Stomach (tissue), 9 donors: ENCODE measurements around the gene WDR70. TPM values are rescaled to one million over a fixed set of nuclear protein-coding genes. Genes with fewer than 3 reads are reported as not detected.
"Not testable (repeated sequence)": the region's sequence is repeated elsewhere in the genome, so short reads cannot be mapped to it uniquely, and the experiment has no call there.

ENCODE experiments used
- DNase-seq, 2 donors: peaks; one replicate each; pipeline versions ENCODE4 v3.0.0 to v3.0.0-alpha.2; 2013 to 2019
- H3K27ac ChIP-seq, 5 donors: fragments of 200-600 bp in 4 of 5; sonication (generic) in 4 of 5; one replicate each; pipeline ENCODE4 v1.5.1; 2013 to 2019; ENCODE audit warnings: mild to moderate bottlenecking in 1 of 5, moderate library complexity in 1 of 5
- H3K27me3 ChIP-seq, 3 donors: fragments of 200-600 bp; sonication (generic); one replicate each; pipeline ENCODE4 v1.5.1; 2017 to 2019; ENCODE audit warnings: mixed run types in 1 of 3
- H3K36me3 ChIP-seq, 4 donors: fragments of 200-600 bp; sonication (generic); 1 replicate in 3 of 4; 2 replicates in 1 of 4; pipeline ENCODE4 v1.5.1; 2016 to 2019
- H3K4me1 ChIP-seq, 4 donors: fragments of 200-600 bp; sonication (generic); one replicate each; pipeline ENCODE4 v1.5.1; 2016 to 2019
- H3K4me3 ChIP-seq, 4 donors: fragments of 200-600 bp; sonication (generic) in 3 of 4; one replicate each; pipeline ENCODE4 v1.5.1; 2016 to 2019; ENCODE audit warnings: mild to moderate bottlenecking in 1 of 4
- H3K9me3 ChIP-seq, 4 donors: fragments of 200-600 bp; sonication (generic); one replicate each; pipeline ENCODE4 v1.5.1; 2016 to 2019
- EP300 ChIP-seq: sonication (generic); formaldehyde crosslinking; IDR thresholded peaks from one replicate; pipeline ENCODE4 v1.6.1; 2017; ENCODE audit warnings: antibody characterized with exemption
- POLR2A ChIP-seq, 4 donors: fragments of 450-650 bp; IDR thresholded peaks; one replicate each; pipeline ENCODE4 v1.6.1; 2016; ENCODE audit warnings: antibody characterized with exemption in 4 of 4, control low read depth in 2 of 4, mild to moderate bottlenecking in 1 of 4, moderate library complexity in 1 of 4
- POLR2AphosphoS5 ChIP-seq, 3 donors: sonication (generic); formaldehyde crosslinking; IDR thresholded peaks; one replicate each; pipeline ENCODE4 v1.6.1; 2016; ENCODE audit warnings: antibody characterized with exemption in 3 of 3
- WGBS, 5 donors: extraction: QIAGEN DNeasy Blood & Tissue Kit in 3 of 5; methylation state at CpG; one replicate each; pipeline versions ENCODE4 v1.1.5 to v1.1.7; 2013 to 2018; 5-methylcytosine and 5-hydroxymethylcytosine counted together
- intact Hi-C: fragments of 100-400 bp; cut with DNase I; formaldehyde crosslinking; loops from one replicate; pipeline ENCODE4 v1.15.1; 2023; ENCODE audit warnings: low total_unique reads
- polyA plus RNA-seq, 3 donors: library from polyadenylated mRNA; stranded (reverse); fragments of 200-250 nt; gene quantifications; one replicate each; pipeline ENCODE4 v1.2.3, GENCODE V29; 2013
- total RNA-seq, 5 donors: library from RNA; depleted of rRNA; stranded (reverse); fragments of >200 nt; gene quantifications; one replicate each; pipeline versions ENCODE4 v1.1.0 to v1.2.3, GENCODE V29; 2014 to 2016
- TF ChIP-seq, protein P1 (sequence below), 7 experiments: fragments of 450-650 bp in 4 of 7; fragments of 200-600 bp in 3 of 7; sonication (generic) in 3 of 7; IDR thresholded peaks; one replicate each; pipeline ENCODE4 v1.5.1; 2016 to 2019; ENCODE audit warnings: antibody characterized with exemption in 7 of 7, control low read depth in 2 of 7, mild to moderate bottlenecking in 1 of 7
- donor health status: healthy with polysubstance abuse.
- donor health status: Bipolar disorder and iron deficiency.
- donor health status: healthy.

WDR70 gene
- total and polyA plus RNA-seq, 8 donors = 13.0 to 131 (median 35.0) TPM

DNA sequence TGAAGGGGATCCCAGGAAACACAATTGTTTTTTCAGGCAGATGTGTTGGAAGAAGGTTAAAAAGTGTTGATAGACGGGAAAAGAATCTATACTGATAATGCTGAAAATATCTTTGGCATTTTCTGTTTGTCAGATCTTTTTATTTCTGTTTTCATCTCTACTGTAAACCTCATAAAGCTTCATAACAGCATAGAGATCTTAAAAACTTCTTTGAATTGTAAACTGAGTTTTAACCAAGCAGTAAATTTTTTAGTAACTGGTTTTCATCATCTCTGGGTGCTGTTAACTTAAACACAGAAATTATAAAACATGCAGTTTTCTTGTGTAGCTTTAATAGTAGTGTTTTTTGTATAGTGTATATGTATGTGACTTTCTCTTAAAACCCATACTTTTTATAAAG lies 227.0 kb downstream of the WDR70 start:
- peaks cover 0 to 26% (median 8%) of the 10 kb centered on the region in 4 donors for H3K36me3 ChIP-seq
- no peaks in the 10 kb centered on the region for H3K27me3 ChIP-seq
- no peaks in the 10 kb centered on the region for H3K9me3 ChIP-seq
- TF ChIP-seq POLR2AphosphoS5 (IDR thresholded peaks at IDR 0.05) (no peak), POLR2A (IDR thresholded peaks at IDR 0.05) (no peak), EP300 (no peak)
- TF ChIP-seq, protein P1, sequence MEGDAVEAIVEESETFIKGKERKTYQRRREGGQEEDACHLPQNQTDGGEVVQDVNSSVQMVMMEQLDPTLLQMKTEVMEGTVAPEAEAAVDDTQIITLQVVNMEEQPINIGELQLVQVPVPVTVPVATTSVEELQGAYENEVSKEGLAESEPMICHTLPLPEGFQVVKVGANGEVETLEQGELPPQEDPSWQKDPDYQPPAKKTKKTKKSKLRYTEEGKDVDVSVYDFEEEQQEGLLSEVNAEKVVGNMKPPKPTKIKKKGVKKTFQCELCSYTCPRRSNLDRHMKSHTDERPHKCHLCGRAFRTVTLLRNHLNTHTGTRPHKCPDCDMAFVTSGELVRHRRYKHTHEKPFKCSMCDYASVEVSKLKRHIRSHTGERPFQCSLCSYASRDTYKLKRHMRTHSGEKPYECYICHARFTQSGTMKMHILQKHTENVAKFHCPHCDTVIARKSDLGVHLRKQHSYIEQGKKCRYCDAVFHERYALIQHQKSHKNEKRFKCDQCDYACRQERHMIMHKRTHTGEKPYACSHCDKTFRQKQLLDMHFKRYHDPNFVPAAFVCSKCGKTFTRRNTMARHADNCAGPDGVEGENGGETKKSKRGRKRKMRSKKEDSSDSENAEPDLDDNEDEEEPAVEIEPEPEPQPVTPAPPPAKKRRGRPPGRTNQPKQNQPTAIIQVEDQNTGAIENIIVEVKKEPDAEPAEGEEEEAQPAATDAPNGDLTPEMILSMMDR (IDR thresholded peaks at IDR 0.05) = no peak
- 86 to 91% (median 89%) methylated on average over 1 of the region's 1 CpG for WGBS, 5 donors
- no peak overlapping the region for H3K27ac ChIP-seq
- no peak overlapping the region for H3K4me3 ChIP-seq
- H3K4me1 ChIP-seq = no peaks in the 10 kb centered on the region
- DNase-seq = no peak
- intact Hi-C loops = no loop called here

- H3K9me3 ChIP-seq = no peaks in the 10 kb centered on the region
- H3K36me3 ChIP-seq = peaks cover 0 to 26% (median 8%) of the 10 kb centered on the region in 4 donors
- no peak overlapping the region for H3K4me3 ChIP-seq
- 96 to 100% (median 100%) methylated on average over 2 of the region's 2 CpGs for WGBS, 5 donors
- intact Hi-C loops = no loop called here
- TF ChIP-seq, protein P1 (IDR thresholded peaks at IDR 0.05) = no peak
- TF ChIP-seq POLR2AphosphoS5 (IDR thresholded peaks at IDR 0.05) (no peak), POLR2A (IDR thresholded peaks at IDR 0.05) (no peak), EP300 (no peak)
- no peak overlapping the region for H3K27ac ChIP-seq
- H3K27me3 ChIP-seq = no peaks in the 10 kb centered on the region
- DNase-seq = no peak
- H3K4me1 ChIP-seq = no peaks in the 10 kb centered on the region
Measured at GRCh38 chr5:37606632-37607248, 227.6 kb downstream of the WDR70 start.

DNA sequence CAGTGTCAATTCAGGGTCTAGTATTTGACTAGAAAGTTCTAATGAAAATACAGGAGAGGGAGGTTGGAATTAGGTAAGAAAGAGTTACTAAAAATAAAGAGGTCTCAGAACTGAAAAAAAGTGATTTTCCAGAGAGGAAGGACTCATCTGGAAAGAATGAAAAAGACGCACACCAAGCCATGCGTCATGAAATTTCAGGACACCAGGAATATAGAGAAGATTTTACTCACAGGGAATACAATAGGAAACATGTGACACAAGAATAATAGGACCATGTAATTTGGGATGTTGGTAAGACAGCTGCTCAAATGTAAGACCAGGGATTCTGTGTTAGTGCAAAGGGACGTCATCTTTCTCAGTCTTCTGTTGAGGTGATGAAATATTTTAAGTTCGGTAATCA lies 236.1 kb downstream of the WDR70 start:
- TF ChIP-seq EP300 (no peak), POLR2AphosphoS5 (IDR thresholded peaks at IDR 0.05) (no peak), POLR2A (IDR thresholded peaks at IDR 0.05) (no peak)
- TF ChIP-seq, protein P1 (IDR thresholded peaks at IDR 0.05) = no peak
- Histone ChIP-seq H3K36me3 (peaks cover 0 to 3% (median 0%) of the 10 kb centered on the region in 4 donors), H3K4me3 (no peak overlapping the region), H3K27ac (no peak overlapping the region), H3K9me3 (no peaks in the 10 kb centered on the region), H3K4me1 (no peaks in the 10 kb centered on the region), H3K27me3 (no peaks in the 10 kb centered on the region)
- intact Hi-C loops = no loop called here
- no peak for DNase-seq
- WGBS, 5 donors = 89 to 98% (median 95%) methylated on average over 4 of the region's 4 CpGs

- no peak overlapping the region for H3K27ac ChIP-seq
- H3K4me1 ChIP-seq = no peaks in the 10 kb centered on the region
- TF ChIP-seq POLR2AphosphoS5 (IDR thresholded peaks at IDR 0.05) (no peak), POLR2A (IDR thresholded peaks at IDR 0.05) (no peak), EP300 (no peak)
- TF ChIP-seq, protein P1 (IDR thresholded peaks at IDR 0.05) = no peak
- H3K36me3 ChIP-seq = peaks cover 0 to 7% (median 6%) of the 10 kb centered on the region in 4 donors
- H3K4me3 ChIP-seq = no peak overlapping the region
- H3K9me3 ChIP-seq = no peaks in the 10 kb centered on the region
- intact Hi-C loops = no loop called here
- no peaks in the 10 kb centered on the region for H3K27me3 ChIP-seq
- DNase-seq = peak in 1 of 2 donors; percentile 44
Measured at GRCh38 chr5:37619353-37619752, 240.2 kb downstream of the WDR70 start.

- DNase-seq, intact Hi-C loops, H3K4me1 ChIP-seq, H3K4me3 ChIP-seq, H3K27ac ChIP-seq, H3K9me3 ChIP-seq, H3K27me3 ChIP-seq: not testable (repeated sequence)
- WGBS, 5 donors = 92 to 100% (median 95%) methylated on average over 1 to 2 of the region's 2 CpGs
- H3K36me3 ChIP-seq = peaks cover 0 to 12% (median 10%) of the 10 kb centered on the region in 4 donors
Measured at GRCh38 chr5:37622354-37622753, 243.2 kb downstream of the WDR70 start.
